IMR-90 (cell line): ENCODE measurements around the gene NOS3. TPM values are rescaled to one million over a fixed set of nuclear protein-coding genes. Genes with fewer than 3 reads are reported as not detected.

ENCODE experiments used
- ATAC-seq: fragments of 200-7000 bp; cut with Tn5 transposase; 2 replicates; pipeline ENCODE4 v1.9.1; 2020; ENCODE audit warnings: low read depth, mild to moderate bottlenecking, moderate library complexity
- BruUV-seq: library from RNA; stranded (reverse); fragments of 400-500 nt; replicated peaks from 2 replicates; lab custom pipeline; 2021; lab: Mats Ljungman, UMichigan
- CTCF ChIA-PET: fragments of 300-600 bp; formaldehyde crosslinking; extraction: SDS; loops from one replicate; lab custom pipeline; 2021; ENCODE audit warnings: antibody characterized with exemption; lab: Yijun Ruan, JAX
- POLR2A ChIA-PET: fragments of 300-600 bp; sonication (Branson Sonifier 250); formaldehyde crosslinking; loops from one replicate; lab custom pipeline; 2022; ENCODE audit warnings: antibody characterized with exemption; ENCODE audit not compliant: unreplicated experiment; lab: Charles Lee
- DNase-seq: peaks from one replicate; pipeline ENCODE4 v3.0.0; 2013
- H2AFZ ChIP-seq: replicated peaks from 2 replicates; pipeline ENCODE3; 2013; ENCODE audit warnings: low read length, mild to moderate bottlenecking; ENCODE audit not compliant: poor library complexity
- H2AK5ac ChIP-seq: 2 replicates; pipeline ENCODE4 v1.6.1; 2013; ENCODE audit warnings: low read depth, low read length, inconsistent platforms
- H2AK9ac ChIP-seq: replicated peaks from 2 replicates; pipeline ENCODE3; 2013; ENCODE audit warnings: mild to moderate bottlenecking, low read depth, low read length, moderate library complexity; ENCODE audit not compliant: poor library complexity
- H2BK120ac ChIP-seq: 2 replicates; pipeline ENCODE4 v1.6.1; 2013; ENCODE audit warnings: low read depth, low read length, inconsistent platforms
- H2BK15ac ChIP-seq: 3 replicates; pipeline ENCODE4 v1.6.1; 2013; ENCODE audit warnings: low read depth, low read length, inconsistent platforms
- H2BK20ac ChIP-seq: 2 replicates; pipeline ENCODE4 v1.6.1; 2013; ENCODE audit warnings: low read depth, mild to moderate bottlenecking, inconsistent platforms, low read length, moderate library complexity
- H2BK5ac ChIP-seq: 2 replicates; pipeline ENCODE4 v1.6.1; 2013; ENCODE audit warnings: mild to moderate bottlenecking, low read depth, low read length, inconsistent platforms; ENCODE audit not compliant: poor library complexity, severe bottlenecking
- H3K14ac ChIP-seq: replicated peaks from 2 replicates; pipeline ENCODE4 v1.6.1; 2013; ENCODE audit warnings: low read depth, low read length, inconsistent platforms
- H3K18ac ChIP-seq: 2 replicates; pipeline ENCODE4 v1.6.1; 2013; ENCODE audit warnings: low read depth, low read length, control low read depth
- H3K23ac ChIP-seq: 2 replicates; pipeline ENCODE4 v1.6.1; 2013; ENCODE audit warnings: low read depth, low read length, inconsistent platforms
- H3K27ac ChIP-seq: 2 replicates; pipeline ENCODE4 v1.5.1; 2013; ENCODE audit warnings: mild to moderate bottlenecking, control low read depth, low read length; ENCODE audit not compliant: insufficient read depth
- H3K27me3 ChIP-seq: 2 replicates; pipeline ENCODE4 v1.6.1; 2013; ENCODE audit warnings: low read length; ENCODE audit not compliant: control insufficient read depth, insufficient read depth
- H3K36me3 ChIP-seq: 2 replicates; pipeline ENCODE4 v1.6.1; 2013; ENCODE audit warnings: low read length, mixed read lengths; ENCODE audit not compliant: control insufficient read depth, insufficient read depth
- H3K4ac ChIP-seq: 2 replicates; pipeline ENCODE4 v1.6.1; 2013; ENCODE audit warnings: low read depth, low read length, inconsistent platforms
- H3K4me1 ChIP-seq: 2 replicates; pipeline ENCODE4 v1.6.1; 2013; ENCODE audit warnings: low read length, mixed read lengths; ENCODE audit not compliant: control insufficient read depth, insufficient read depth
- H3K4me2 ChIP-seq: 2 replicates; pipeline ENCODE4 v1.6.1; 2013; ENCODE audit warnings: low read depth, mild to moderate bottlenecking, control low read depth, low read length, moderate library complexity
- H3K4me3 ChIP-seq: 2 replicates; pipeline ENCODE4 v1.5.1; 2013; ENCODE audit warnings: low read depth, mild to moderate bottlenecking, control low read depth, low read length, moderate library complexity; ENCODE audit not compliant: insufficient read depth
- H3K56ac ChIP-seq: 2 replicates; pipeline ENCODE4 v1.6.1; 2013; ENCODE audit warnings: low read length, inconsistent platforms; ENCODE audit not compliant: insufficient read depth; ENCODE audit errors: extremely low read depth
- H3K79me1 ChIP-seq, 2 experiments: 2 replicates each; pipeline ENCODE4 v1.6.1; 2013; ENCODE audit warnings: low read length in 2 of 2, inconsistent platforms in 1 of 2, low read depth in 1 of 2
- H3K9ac ChIP-seq: 2 replicates; pipeline ENCODE4 v1.6.1; 2013; ENCODE audit warnings: low read depth, low read length, control low read depth
- H3K9me1 ChIP-seq: 2 replicates; pipeline ENCODE4 v1.6.1; 2013; ENCODE audit warnings: low read length, inconsistent platforms; ENCODE audit not compliant: insufficient read depth
- H3K9me3 ChIP-seq: 2 replicates; pipeline ENCODE4 v1.6.1; 2013; ENCODE audit warnings: low read length; ENCODE audit not compliant: control insufficient read depth, insufficient read depth
- H4K20me1 ChIP-seq: 2 replicates; pipeline ENCODE4 v1.6.1; 2013; ENCODE audit warnings: low read length, inconsistent platforms; ENCODE audit not compliant: insufficient read depth
- H4K5ac ChIP-seq: 2 replicates; pipeline ENCODE4 v1.6.1; 2013; ENCODE audit warnings: mild to moderate bottlenecking, low read depth, low read length, control low read depth
- H4K8ac ChIP-seq, 2 experiments: 2 replicates each; pipeline ENCODE4 v1.6.1; 2013; ENCODE audit warnings: low read depth in 2 of 2, low read length in 2 of 2, control low read depth in 1 of 2, inconsistent platforms in 1 of 2
- H4K91ac ChIP-seq: 2 replicates; pipeline ENCODE4 v1.6.1; 2013; ENCODE audit warnings: low read depth, low read length, inconsistent platforms; ENCODE audit not compliant: insufficient read depth
- BHLHE40 ChIP-seq: fragments of 150-350 bp; IDR thresholded peaks from 2 replicates; pipeline ENCODE4 v1.6.1; 2016; ENCODE audit warnings: mild to moderate bottlenecking, low read depth, low read length
- CEBPB ChIP-seq: IDR thresholded peaks from 2 replicates; pipeline ENCODE4 v1.6.1; 2012; ENCODE audit warnings: low read depth, low read length, improper control_type of control experiment
- ELK1 ChIP-seq: fragments of 150-350 bp; IDR thresholded peaks from 2 replicates; pipeline ENCODE4 v1.6.1; 2016; ENCODE audit warnings: low read depth, mild to moderate bottlenecking, low read length, moderate library complexity, borderline replicate concordance
- FOS ChIP-seq: fragments of 150-350 bp; IDR thresholded peaks from 2 replicates; pipeline ENCODE4 v1.6.1; 2016; ENCODE audit warnings: low read depth, low read length
- MAFK ChIP-seq: IDR thresholded peaks from 2 replicates; pipeline ENCODE4 v1.6.1; 2012; ENCODE audit warnings: low read depth, low read length, improper control_type of control experiment
- MAZ ChIP-seq: IDR thresholded peaks from 2 replicates; pipeline ENCODE4 v1.6.1; 2012; ENCODE audit warnings: low read depth, mild to moderate bottlenecking, low read length, improper control_type of control experiment, moderate library complexity, borderline replicate concordance
- MXI1 ChIP-seq: IDR thresholded peaks from 2 replicates; pipeline ENCODE4 v1.6.1; 2012; ENCODE audit warnings: low read depth, mild to moderate bottlenecking, low read length, moderate library complexity, borderline replicate concordance
- NFE2L2 ChIP-seq: fragments of 150-350 bp; IDR thresholded peaks from 2 replicates; pipeline ENCODE4 v1.6.1; 2016; ENCODE audit warnings: low read depth, mild to moderate bottlenecking, low read length
- RAD21 ChIP-seq: IDR thresholded peaks from 2 replicates; pipeline ENCODE4 v1.6.1; 2012; ENCODE audit warnings: low read length, improper control_type of control experiment
- SMC3 ChIP-seq: fragments of 150-350 bp; IDR thresholded peaks from 2 replicates; pipeline ENCODE4 v1.6.1; 2016; ENCODE audit warnings: low read depth, mild to moderate bottlenecking, antibody characterized with exemption, low read length, moderate library complexity
- USF2 ChIP-seq: fragments of 150-350 bp; IDR thresholded peaks from 2 replicates; pipeline ENCODE4 v1.6.1; 2017; ENCODE audit warnings: mild to moderate bottlenecking, antibody characterized with exemption, low read length, low read depth
- WGBS, 2 experiments: methylation state at CpG; one replicate each; pipeline versions ENCODE4 v1.1.5 to v1.1.7; 2013; ENCODE audit warnings: missing lambda C conversion rate in 2 of 2; ENCODE audit not compliant: insufficient read length in 1 of 2; ENCODE audit errors: extremely low coverage in 2 of 2; 5-methylcytosine and 5-hydroxymethylcytosine counted together
- dilution Hi-C: fragments of 300-500 bp; cut with HindIII; formaldehyde crosslinking; loops from one replicate; pipeline ENCODE4 v1.14.3; 2018; ENCODE audit warnings: low sequenced_read_pairs; ENCODE audit not compliant: unreplicated experiment
- in situ Hi-C: fragments of 300-500 bp; cut with MboI; formaldehyde crosslinking; loops from 3 replicates; pipeline ENCODE4 v1.14.3; 2019; ENCODE audit warnings: low sequenced_read_pairs, inconsistent platforms, mixed read lengths
- intact Hi-C: fragments of 100-400 bp; cut with micrococcal nuclease; formaldehyde crosslinking; loops from 2 replicates; pipeline ENCODE4 v1.10.0; 2022
- polyA plus RNA-seq, 3 experiments: library from polyadenylated mRNA; depleted of rRNA; stranded (reverse); fragments of >200 nt; gene quantifications; 2 replicates each; pipeline ENCODE4 v1.2.3, GENCODE V29; 2012; ENCODE audit warnings: low replicate concordance in 1 of 3
- total RNA-seq: library from RNA; depleted of rRNA; stranded (reverse); fragments of >200 nt; gene quantifications from 2 replicates; pipeline ENCODE4 v1.2.3, GENCODE V29; 2012

NOS3 gene
- total and polyA plus RNA-seq, 2 of the 4 experiments (the other 2 are of a cell fraction): 0.72 to 2.0 TPM

- POLR2A ChIA-PET: no interaction called here
These were observed 8.8 kb downstream of the NOS3 start for GRCh38 chr7:150999497-151000230.

More at GRCh38 chr7:150999497-151000230, 8.8 kb downstream of the NOS3 start:
- no peak overlapping the region for H3K4me3 ChIP-seq
- no peak overlapping the region for H2AK9ac ChIP-seq
- no peak overlapping the region for H3K4me2 ChIP-seq
- no peak overlapping the region for H3K56ac ChIP-seq
- H4K5ac ChIP-seq: no peak overlapping the region
- H3K14ac ChIP-seq: no peak overlapping the region
- H3K27me3 ChIP-seq: peaks cover 8% of the 10 kb centered on the region
- H2BK120ac ChIP-seq: no peak overlapping the region
- WGBS, 2 experiments: 100% methylated on average over 1 of the region's 5 CpGs; no CpG with 5 or more reads in 1 of the 2 experiments
- DNase-seq (no peak), ATAC-seq (no peak)
- no peak overlapping the region for H2BK15ac ChIP-seq
- no peaks in the 10 kb centered on the region for H3K9me3 ChIP-seq
- no peak for TF ChIP-seq CEBPB
- TF ChIP-seq MAZ: no peak
- TF ChIP-seq RAD21: no peak
- no peak for TF ChIP-seq NFE2L2
- no peak for TF ChIP-seq FOS
- TF ChIP-seq ELK1: no peak
- no peak for TF ChIP-seq MAFK
- TF ChIP-seq SMC3: no peak
- no peak for TF ChIP-seq USF2
- no peak for TF ChIP-seq BHLHE40
- TF ChIP-seq MXI1: no peak
- no peak overlapping the region for H3K23ac ChIP-seq
- peaks cover 2% of the 10 kb centered on the region; the same call in 1 of the 2 replicates for H3K4me1 ChIP-seq
- no peak overlapping the region for H2AK5ac ChIP-seq
- CTCF ChIA-PET: no interaction called here
- H4K91ac ChIP-seq: no peak overlapping the region
- in situ Hi-C loops: loop anchor here (25.0 kb wide), 1 partner anchor 587 kb away; a partner anchor contains a TSS
- H4K8ac ChIP-seq: no peak overlapping the region
- H3K18ac ChIP-seq: no peak overlapping the region
- H2AFZ ChIP-seq: no peak overlapping the region
- H2BK20ac ChIP-seq: no peak overlapping the region
- BruUV-seq: no TSS peak
- H3K36me3 ChIP-seq: no peaks in the 10 kb centered on the region
- dilution Hi-C loops: no loop called here
- no peak overlapping the region for H3K4ac ChIP-seq
- no peak overlapping the region for H3K27ac ChIP-seq
- intact Hi-C loops: no loop called here
- no peaks in the 10 kb centered on the region for H3K9me1 ChIP-seq
- H3K9ac ChIP-seq: no peak overlapping the region
- H4K20me1 ChIP-seq: no peaks in the 10 kb centered on the region
- no peaks in the 10 kb centered on the region for H3K79me1 ChIP-seq
- H2BK5ac ChIP-seq: no peak overlapping the region
